NCI-H510A treated with DMSO at 0.1 percent for 48 hours (cell line): Measurements from ENCODE around the gene MACIR.

ENCODE experiments used
- DNase-seq: peaks from one replicate; lab custom pipeline; 2025; lab: John Stamatoyannopoulos, UW

The MACIR gene

DNA sequence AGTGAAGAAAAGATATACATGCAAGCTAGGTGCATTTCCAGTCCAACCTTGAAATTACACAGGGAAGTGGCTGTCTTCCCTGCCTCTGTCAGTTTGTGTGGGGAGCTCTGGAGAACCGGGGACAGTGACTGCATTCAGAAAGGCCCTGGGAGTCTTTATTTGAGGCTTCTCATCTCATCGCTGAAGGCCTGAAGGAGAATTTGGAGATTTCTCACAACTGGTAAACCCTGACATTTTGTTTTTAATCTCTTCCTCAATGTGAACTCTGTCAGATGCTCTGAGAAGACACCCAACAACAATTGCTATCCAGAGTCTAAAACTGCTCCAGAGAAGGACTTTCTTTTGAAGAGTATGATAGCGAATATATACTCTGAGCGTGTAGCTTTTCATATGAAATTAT is 33.0 kb downstream of the MACIR start:
- no peak for DNase-seq

DNA sequence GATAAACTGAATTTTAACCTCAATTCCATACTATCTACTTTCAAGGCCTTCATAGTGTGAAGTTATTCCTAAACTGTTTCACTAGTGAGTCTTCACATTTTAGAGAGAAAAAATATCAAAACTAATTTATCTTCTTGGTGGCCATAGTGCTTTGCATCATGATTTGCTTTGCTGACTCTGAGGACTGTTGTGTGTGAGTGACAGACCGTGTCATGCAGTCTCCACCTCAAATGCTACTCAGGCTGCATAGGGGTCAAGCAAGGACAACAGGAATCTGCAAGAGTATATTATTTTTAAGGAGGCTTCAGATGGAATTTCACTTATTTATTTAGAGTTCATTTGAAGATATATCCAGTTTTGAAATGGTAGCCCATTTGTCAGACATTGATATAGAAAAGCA is 34.5 kb downstream of the MACIR start:
- DNase-seq: no peak

DNA sequence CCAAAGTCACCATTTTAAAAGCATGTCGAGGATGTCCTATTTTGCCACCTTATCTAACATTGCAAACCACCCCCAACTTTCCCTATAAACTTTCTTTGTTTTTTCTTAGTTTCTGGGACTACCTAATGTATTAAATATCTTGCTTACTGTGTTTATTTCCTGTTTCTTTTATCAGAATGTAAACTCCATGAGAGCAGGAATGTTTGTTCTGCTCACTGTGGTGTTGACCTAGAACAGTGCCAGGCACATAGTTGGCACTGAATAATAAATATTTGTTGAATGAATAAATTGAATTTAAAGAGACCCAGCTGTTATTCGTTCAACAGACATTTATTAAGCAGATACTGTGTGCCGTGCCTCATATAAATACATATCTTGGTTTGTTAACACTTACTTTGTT is 35.2 kb downstream of the MACIR start:
- DNase-seq: no peak

DNA sequence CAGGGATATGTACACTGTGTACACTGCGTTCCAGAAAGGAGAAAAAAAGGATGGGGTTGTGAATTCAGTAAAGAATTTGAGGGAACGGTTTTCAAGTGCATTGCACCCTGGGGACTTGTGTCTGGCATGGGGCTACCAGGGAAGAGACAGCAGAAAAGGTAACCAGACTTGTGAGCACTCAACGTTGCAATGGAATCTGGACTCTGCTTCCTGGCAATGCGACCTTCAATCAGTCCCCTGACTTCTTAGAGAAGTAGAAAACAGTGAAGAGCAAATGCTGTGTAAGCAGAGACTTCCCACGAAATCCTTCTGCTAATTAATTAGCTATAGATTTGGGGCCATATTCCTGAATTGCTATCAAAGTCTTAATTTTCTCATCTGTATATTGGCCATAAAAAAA is 36.3 kb downstream of the MACIR start:
- no peak for DNase-seq

DNA sequence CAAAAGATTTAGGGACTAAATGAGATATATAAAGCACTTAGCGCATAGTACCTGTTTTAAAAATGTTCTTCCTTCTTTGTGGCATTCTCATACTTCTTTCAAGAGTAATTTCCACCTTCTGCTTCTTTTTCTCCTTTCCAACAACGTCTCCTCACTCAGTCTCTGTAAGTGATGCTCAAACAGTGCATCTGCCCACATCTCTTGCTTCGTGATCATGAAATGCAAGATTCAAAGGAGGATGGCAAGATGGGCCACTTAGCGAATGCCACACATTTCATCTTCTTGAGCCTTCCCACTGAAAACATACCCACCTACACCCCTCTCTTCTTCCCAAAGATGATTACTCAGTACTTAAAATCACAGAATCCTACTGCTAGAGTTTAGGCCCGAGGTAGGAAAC is 36.9 kb downstream of the MACIR start:
- DNase-seq: no peak

DNA sequence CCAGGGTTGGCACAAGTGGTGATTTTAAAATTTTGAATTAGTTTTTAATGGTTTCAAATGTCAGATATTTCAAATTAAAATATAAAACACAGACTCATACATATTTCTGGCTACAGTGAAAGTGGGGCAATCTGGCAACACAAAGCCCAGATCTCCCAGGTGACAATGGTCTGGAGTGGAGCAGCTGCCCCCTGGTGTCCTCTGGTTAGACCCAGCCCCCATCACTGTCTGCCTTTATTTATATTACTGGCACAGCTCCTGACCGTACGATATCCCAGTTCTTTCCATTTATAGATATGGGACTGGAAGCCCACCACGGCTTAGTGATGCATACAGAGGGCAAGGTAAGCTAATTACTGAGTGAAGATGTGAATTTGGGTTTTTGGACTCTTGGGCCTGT is 37.3 kb downstream of the MACIR start:
- DNase-seq: no peak

DNA sequence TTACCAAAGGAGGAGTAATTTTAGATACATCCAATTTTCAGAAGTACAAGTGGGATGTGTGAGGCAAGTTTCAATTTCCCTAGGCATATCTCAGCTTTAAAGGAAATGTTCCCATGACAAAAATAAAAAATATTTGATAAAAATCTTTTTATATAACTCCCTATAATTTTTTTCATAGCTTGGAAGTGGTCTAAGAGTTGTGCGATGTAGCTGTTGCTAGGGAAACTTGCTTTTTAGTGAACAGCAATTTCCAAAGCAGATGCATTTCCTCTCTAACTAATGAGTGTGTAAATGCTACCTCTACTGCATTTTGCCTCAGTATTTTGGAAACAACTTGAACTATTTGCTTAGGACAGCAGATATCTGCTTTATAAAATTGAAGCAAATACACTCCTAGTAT is 39.6 kb downstream of the MACIR start:
- DNase-seq: no peak

DNA sequence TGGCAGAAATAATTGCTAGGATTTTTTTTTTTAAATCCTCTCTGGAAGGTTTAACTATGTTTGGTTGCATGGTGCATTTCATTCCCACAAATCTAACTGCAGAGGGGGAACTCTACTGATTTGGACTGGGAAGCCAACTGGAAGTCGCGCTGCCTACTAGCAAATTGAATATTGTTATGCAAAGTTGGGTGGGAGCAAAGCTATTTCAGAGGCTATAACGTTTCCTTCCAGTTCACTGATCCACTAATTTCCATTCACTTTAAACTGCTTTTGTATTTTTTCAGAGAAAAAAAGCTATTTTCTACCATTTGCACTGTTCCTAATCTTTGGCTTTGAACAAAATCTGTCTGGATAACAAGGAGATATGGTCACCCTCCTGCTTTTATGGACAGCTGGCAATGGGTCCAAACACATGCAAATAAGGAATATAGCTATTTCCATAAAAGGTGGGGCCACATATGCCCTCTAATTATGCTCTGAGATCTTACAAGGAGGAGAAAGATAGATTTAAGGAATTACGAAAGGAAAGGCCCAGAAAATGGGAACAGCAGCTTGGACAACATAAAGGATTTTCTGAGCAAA is 40.1 kb downstream of the MACIR start:
- no peak for DNase-seq

DNA sequence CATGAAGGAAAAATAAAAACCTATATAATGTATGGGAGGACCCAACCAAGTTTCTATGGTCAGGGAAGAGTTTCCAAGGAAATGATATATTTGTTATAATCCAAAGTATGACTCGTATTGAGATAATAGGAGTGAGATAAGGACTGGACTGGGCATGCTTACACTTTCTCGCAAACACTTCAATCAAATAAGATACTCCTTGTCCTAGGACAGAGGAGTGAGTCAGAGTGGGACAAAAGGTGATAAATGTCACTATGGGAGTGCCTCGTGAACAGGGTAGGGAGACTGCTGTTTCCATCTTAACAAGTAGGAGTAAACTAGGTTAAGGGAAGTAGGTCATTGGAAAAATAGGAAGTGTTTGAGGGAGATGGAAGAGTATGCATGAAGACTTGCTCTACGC is 47.2 kb downstream of the MACIR start:
- no peak for DNase-seq

DNA sequence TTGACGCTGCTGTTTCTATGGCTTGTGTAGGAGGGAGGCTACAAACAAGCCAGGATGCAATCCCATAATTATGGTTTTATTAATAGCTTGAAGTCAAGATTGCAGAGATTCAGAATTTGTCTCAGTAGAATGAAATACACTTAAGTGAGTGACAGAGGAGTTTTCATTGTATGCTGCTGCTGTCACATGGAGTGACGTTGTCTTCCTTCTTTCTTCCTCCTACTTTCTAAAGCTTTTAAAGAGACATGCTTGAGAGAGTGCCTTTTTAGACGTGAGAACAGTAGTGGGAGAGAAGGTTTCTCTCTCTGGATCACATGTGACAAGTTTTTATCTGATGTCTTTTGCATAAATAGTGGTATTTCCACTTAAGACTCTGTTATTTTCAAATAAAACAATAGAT is 48.9 kb downstream of the MACIR start:
- no peak for DNase-seq

DNA sequence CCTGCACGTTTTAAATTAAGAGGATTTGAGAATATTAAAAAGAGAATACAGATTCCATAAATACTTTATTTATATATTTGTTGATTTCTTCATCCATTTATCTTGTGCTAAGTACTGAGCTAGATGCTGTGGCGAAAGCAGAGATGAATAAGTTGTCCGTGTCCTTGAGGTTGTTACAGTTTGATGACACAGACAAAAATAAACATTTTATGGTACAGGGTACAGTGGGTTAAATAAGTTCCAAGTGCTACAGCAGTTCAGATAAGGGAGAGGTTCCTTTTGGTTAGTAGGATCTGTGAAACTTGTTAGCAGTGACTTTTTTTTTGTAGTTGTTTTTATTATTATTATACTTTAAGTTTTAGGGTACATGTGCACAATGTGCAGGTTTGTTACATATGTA is 50.2 kb downstream of the MACIR start:
- no peak for DNase-seq

DNA sequence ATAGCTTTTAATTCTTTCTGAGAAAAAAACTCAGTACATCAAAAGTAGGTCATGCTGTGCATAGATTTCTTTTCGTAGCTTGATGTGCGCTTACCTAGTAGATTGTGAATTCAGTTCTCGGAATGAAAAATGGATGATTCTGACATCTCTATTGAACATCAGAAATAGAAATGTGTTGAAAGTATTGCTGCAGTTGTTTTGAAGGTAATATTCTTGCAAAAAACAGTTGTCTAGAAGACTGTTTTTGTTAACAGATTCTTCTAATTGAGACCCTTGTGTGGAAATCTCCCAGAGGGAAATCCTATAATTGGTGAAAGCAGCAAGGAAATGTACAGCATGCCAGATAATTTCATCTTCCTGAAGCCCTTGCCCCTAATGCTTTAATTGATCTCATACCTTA is 54.5 kb downstream of the MACIR start:
- DNase-seq: no peak

DNA sequence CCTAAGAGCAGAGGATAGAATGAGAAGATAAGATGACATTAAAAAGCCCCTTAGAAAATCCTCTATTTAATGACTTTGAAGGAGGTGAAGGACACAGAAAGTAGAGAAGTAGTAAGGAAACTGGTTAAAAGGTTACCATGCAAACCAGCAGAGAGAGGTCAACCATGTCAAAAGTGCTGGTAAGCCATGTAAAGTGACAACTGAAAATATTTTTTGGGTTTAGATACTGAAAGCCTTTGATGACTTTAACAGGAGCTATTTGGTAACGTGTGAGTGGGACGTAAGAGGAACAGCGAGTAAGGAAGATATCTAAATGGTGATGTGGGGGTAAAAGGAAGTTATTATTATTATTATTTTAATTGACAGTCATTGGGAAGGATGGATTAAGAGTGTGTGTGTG is 56.9 kb downstream of the MACIR start:
- no peak for DNase-seq

DNA sequence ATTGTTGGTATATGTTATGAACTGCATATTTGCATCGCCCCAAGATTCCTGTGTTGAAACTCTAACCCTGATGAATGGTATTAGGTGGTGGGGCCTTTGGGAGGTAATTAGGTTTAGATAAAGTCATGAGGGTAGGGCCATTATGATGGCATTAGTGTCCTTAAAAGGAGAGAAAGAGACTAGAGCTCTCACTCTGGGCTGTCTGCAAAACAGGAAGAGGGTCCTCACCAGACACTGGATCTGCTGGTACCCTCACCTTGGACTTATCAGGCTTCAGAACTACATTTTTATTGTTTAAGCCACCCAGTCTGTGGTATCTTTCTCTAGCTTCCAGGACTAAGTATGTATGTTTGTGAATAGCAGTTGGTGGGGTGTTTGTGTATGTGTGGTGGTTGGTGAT is 68.9 kb downstream of the MACIR start:
- DNase-seq: no peak

DNA sequence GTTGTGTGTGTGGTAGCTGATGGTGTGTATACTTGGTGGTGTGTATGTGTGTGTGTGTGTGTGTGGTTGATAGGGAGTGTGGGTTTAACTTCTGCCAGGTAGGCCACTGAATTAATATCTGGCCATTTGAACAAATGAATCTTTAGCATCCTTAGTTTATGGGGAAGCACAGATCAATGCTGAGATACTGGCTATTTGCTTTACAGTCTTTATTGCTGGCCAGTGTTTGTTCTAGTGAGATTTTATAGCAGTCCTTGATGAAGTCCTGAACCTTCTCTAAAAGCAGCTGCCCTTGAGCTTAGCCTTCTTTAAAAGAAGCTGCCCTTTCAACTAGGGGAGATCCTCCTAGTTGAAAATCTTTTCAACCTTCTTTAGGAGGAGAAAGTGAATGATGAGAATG is 69.3 kb downstream of the MACIR start:
- peak; percentile 2 for DNase-seq
